Breast epithelium (tissue), 3 donors: ENCODE measurements around the gene CAMSAP2.

Experiments used
- CTCF ChIP-seq, 3 donors: fragments of 450-650 bp; IDR thresholded peaks; one replicate each; pipeline ENCODE4 v1.5.1; 2016 to 2017; ENCODE audit warnings: antibody characterized with exemption in 3 of 3, mild to moderate bottlenecking in 3 of 3, moderate library complexity in 3 of 3
- POLR2A ChIP-seq: fragments of 450-650 bp; IDR thresholded peaks from one replicate; pipeline ENCODE4 v1.6.1; 2016; ENCODE audit warnings: antibody characterized with exemption, mild to moderate bottlenecking, moderate library complexity

GRCh38 chr1:200699871-200700270 is 38.8 kb upstream of the CAMSAP2 start:
- TF ChIP-seq CTCF (IDR thresholded peaks at IDR 0.05) = no peak
- no peak for TF ChIP-seq POLR2A
